Esophagus mucosa (tissue), 1 donor: ENCODE results near the gene NUP188. TPM values are rescaled to one million over a fixed set of nuclear protein-coding genes. Genes with fewer than 3 reads are reported as not detected.
A peak's percentile ranks its signal among the peaks of the same experiment; 100 is the strongest.

Experiments
- ATAC-seq: fragments of 200-7000 bp; cut with Tn5 transposase; one replicate; pipeline ENCODE4 v1.9.1; 2020
- total RNA-seq: library from RNA; stranded (reverse); gene quantifications from one replicate; pipeline ENCODE4 v1.2.4, GENCODE V29; 2023
- donor health status: DM: yes; HTN: yes; CAD: no.

NUP188 gene
- total RNA-seq, 1 donor from 2014 or later: 43.5 TPM

- no peak for ATAC-seq
These were observed 59.7 kb downstream of the NUP188 start for GRCh38 chr9:129007035-129007765.

DNA sequence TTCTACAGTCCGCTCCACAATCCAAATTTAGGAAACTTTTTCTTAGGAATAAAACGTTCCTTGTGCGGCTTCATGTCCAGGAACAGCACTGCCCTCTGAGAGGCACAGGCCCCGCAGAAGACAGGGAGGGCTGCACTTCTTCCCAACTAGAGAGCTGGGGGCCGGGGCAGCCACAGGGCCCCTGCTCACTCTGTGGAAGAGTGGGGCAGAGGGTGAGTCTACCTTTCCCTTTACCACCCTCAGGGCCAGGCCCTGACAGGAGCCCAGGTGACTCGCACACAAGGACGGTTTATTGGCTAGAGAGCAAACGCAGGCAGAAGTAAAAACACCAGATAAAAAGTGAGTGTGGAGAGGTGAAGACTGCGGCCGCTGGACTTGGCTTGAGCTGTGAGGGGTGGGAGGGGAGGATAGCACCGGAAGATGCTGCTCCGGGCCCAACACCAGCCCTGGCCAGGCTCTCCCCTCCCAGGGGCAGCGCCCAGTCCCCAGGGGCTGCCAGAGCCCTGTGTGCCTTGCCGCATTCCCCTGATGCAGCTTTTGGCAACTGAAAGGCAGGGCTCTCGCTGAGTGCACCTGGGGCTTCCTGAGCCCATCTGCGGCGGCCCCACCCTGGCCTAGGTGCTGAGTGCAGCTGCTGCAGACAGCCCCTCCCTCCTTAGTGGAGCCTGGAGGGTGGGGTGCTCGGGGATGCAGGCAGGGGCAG, 60.4 kb downstream of the NUP188 start:
- no peak for ATAC-seq

DNA sequence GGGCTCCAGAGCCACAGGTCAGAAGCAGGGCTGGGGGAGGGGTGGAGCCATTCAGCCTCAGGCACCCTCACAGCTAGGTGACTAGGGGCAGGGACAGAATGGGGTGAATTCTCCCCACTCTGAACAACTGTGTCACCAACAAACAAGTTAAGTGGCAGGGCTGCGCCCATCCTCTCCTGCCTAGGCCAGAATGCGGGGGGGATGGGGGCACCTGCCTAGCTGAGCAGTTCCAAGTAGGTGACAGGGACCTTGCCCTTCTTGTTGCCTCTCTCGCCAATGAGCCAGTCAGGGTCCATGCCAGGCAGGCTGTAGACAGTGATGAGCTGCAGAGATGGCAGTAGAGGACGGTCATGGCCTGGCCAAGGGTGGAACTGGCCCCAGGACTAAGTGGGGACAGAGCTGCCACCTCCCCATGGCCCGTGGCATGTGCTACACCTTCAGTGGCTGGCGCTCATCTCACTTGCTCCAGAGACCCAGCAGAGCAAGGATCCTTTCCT, 61.0 kb downstream of the NUP188 start:
- no peak for ATAC-seq

GRCh38 chr9:129008986-129009583, 61.6 kb downstream of the NUP188 start:
- no peak for ATAC-seq

- ATAC-seq: no peak
These were observed 62.2 kb downstream of the NUP188 start for GRCh38 chr9:129009584-129010141.

DNA sequence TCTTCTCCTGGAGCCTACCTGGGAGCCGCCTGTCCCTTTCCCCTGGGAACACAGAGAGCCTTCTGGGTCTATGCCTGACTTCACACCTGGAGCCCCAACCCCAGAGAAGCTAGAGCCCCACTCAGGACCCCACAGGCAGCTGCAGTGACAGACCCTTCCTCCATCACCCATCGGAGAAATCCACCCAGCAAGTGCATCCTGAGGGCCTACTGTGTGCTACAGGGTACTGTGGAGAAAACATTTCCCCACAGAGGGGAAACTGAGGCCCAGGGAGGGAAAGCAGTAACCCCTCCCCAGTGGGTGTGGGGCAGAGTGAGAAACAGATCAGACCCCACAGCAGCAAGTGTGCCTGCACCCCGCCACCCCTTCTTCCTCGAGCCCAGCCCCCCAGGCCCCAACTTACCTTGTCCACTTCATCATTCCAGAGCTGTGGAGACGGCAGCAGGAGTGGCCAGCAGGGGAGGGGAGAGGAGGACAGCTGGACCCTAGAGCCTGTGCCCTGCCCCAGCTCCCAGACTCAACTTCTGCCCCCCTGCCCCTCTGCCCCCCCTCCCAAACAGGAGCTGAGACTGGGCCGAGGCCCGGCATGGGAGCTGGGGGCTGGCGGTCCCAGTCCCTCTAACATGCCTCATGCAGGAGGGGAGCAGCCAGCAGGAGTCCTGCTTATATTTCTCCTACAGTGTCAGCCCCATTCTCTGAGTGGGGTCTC, 62.9 kb downstream of the NUP188 start:
- no peak for ATAC-seq

GRCh38 chr9:129011170-129011569, 63.7 kb downstream of the NUP188 start:
- ATAC-seq: no peak

- ATAC-seq: no peak
These were observed 64.3 kb downstream of the NUP188 start for GRCh38 chr9:129011761-129012181.

- ATAC-seq: no peak
These were observed 64.8 kb downstream of the NUP188 start for GRCh38 chr9:129012343-129012742.

- no peak for ATAC-seq
These were observed 65.5 kb downstream of the NUP188 start for GRCh38 chr9:129012893-129013448.

DNA sequence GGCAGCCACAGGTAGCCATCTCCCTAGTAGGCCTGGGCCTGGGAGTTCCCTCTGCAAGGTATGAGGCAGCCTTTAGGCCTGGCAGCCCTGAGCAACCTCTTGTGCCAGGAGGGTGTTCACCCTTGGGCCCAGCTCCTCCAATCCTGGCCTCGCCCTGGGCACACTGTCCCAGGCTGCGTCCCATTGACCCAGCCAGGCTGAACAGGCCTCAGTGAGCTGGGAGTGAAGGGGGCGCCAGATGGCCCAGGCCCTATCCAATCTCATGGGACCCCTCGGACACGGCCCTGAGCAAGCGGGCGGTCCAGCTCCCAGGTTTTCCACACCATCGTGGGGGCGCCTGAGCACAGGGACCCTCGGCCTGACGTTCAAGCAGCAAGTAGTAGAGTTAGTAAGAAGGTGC, 66.2 kb downstream of the NUP188 start:
- peak; percentile 2 for ATAC-seq

DNA sequence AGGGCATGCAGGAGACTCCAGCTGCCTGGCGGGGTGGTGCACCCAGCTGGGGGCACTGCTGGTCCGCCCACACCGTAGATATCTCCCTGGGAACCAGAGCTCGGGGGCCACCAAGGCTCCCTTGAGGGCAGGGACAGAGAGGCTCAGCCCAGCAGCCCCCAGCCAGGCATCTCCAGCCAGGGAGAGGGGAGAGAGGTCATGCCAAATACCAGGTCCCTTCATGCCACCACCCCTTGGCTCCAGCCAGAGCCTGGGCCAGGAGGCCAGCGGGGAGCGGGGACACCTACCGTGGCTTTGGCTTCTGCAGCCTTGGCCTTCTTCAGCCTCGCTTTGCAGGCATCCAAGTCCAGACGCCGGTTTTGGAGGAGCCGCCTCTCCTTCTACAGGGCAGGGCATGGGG, 66.6 kb downstream of the NUP188 start:
- ATAC-seq: no peak

GRCh38 chr9:129014608-129015007, 67.1 kb downstream of the NUP188 start:
- no peak for ATAC-seq

GRCh38 chr9:129021091-129021490, 73.6 kb downstream of the NUP188 start:
- peak; percentile 27 for ATAC-seq

DNA sequence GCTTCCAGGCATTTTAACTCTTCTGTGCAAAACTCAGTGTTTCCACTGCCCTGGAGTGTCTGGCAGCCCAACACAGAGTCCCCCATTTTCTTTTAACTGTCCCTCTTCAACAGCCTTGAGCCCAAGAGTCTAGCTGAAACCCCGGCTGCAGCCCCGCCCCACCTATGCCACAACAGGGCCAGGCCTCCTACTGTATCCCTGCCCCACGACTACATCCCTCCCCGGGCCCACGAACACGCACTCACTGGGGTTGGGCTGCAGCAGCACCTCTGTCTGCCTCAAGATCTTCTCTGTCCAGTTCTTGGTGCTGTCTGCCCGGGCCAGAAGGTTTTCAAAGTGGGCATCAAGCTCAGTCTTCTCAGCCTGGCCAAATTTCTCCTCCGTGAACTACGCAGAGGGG, 74.5 kb downstream of the NUP188 start:
- no peak for ATAC-seq

DNA sequence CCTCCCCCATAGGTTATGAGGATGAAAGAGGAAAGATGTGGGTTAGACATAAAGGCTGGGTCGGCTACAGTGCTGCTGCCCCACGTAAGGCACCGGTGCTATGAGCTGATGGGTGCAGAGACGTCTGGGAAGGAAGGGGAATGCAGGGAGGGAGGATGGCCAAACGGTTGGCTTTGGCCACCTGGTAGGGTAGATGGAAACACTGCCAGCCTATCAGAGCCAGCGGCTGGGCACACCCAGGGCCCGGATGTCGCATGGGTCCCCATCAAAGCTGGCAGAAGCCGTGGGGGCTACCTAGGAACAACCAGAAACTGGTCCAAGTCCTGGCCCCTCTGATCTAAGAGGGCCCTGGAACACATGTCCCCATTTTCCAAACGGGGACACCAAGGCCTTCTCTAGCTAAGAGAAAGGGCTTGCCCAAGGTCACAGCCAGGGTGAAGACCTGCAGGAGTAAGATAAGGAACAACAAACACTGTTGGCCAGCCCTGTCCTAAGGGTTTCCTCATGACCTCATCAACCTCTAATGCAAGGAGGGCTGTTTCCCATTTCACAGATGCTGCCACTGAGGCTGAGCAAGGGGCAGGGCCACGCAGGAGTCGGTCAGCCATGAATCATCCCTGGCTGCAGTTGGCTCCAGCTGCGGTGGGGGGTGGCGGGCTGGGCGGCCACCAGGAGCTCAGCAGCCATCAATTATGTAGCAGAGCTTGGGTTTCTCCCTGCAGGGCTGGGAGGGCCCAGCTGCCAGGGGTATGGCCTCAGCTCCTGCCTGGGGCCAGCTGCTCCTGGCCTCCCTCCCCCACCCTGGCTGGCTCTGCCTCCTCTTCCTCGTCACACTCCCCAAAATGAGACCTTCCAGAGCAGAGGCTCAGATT, 75.8 kb downstream of the NUP188 start:
- peak; percentile 2 for ATAC-seq

GRCh38 chr9:129023908-129024233, 76.4 kb downstream of the NUP188 start:
- ATAC-seq: no peak

DNA sequence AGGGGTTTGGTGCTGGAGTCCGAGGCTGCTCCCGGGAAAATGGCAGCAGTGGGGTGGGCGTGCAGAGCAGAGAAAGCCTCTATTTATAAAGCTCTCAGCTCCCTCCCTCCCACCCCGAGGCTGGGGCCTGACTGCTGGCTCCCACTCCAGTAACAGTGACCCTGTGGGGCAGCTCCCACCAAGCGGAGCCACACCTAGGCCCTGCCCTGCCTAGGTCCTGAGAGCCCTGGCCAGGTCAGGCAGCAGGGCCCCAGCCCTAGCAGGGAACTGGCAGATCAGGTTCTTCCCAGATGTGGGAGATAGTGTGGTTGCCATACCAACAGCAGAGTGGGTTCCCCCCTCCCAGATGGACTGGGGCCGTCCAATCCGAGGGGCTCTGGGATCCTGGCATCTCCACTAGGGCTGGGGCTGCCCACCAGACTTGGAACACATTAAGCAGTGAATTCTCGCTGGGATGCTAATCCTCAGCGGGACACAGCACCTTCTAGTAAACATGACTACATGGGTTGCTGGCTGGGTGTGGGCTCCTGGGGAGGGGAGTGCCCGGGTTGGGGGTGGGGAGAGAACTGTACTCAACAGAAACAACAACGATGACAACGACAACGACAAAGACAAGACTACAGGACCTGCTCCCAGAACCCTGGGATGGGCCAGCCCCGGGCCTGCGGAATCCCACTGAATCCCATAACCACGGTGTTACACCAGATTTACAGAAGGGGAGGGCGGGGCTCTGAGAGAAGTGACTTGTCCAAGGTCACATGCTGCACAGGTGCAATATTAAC, 79.1 kb downstream of the NUP188 start:
- ATAC-seq: peak; percentile 27

DNA sequence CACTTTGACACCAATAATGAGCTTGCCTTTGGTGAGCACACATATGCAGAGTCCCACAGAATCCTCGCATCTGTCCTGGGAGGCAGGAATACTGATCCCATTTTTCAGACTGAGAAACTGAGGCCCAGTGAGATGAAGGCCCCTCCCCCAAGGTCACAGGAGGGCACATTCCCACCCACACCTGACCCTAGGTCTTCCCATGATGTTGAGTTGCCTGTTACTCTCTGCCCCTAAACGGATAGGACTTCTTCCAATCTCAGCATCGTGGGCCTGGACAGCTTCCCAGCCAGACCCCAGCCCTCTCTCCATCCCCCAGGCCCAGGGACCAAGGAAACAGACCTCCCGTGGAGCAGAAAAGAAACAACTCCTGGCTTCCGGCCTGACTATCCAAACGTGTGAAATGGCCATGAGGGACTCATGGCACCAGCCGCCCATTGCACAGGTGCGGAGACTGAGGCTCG, 79.8 kb downstream of the NUP188 start:
- ATAC-seq: no peak

GRCh38 chr9:129027685-129028191, 80.2 kb downstream of the NUP188 start:
- peak; percentile 10 for ATAC-seq
